ENCODE measurements around the gene TMEM170A. TPM values are rescaled to one million over a fixed set of nuclear protein-coding genes. Genes with fewer than 3 reads are reported as not detected.

The TMEM170A gene
- total and polyA plus RNA-seq, 10 of the 15 experiments (the other 5 are each of a cell fraction or from before 2014, with no cell fraction given), result 7.3 to 28.2 (median 20.9) TPM

DNA sequence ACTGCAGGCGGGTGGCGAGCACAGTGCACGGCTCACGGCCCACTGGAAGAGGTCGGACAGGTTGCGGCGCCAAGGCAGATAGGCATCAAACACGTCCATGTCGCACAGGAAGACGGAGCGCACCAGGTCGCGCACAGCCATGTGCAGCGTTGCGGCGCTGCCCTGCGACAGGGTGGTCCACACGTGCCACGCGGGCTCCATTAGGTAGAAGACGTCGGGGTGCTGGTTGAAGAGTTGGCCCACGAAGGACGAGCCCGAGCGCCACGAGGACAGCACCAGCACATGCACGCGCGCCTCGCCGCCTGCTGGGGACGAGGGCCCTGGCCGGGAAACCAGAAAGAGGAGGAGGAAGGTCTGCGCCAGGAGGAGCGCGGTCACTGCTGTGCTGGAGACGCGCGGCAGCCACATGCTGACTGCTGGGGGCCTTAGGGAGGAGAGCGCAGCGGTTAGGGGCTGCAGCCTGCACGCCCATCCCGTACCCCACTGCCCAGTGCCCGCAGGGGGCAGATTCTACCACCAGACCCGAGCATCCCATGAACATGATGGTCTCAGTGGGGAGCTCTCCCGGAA is 15.0 kb upstream of the TMEM170A start (continued):
- TF ChIP-seq, protein P1, sequence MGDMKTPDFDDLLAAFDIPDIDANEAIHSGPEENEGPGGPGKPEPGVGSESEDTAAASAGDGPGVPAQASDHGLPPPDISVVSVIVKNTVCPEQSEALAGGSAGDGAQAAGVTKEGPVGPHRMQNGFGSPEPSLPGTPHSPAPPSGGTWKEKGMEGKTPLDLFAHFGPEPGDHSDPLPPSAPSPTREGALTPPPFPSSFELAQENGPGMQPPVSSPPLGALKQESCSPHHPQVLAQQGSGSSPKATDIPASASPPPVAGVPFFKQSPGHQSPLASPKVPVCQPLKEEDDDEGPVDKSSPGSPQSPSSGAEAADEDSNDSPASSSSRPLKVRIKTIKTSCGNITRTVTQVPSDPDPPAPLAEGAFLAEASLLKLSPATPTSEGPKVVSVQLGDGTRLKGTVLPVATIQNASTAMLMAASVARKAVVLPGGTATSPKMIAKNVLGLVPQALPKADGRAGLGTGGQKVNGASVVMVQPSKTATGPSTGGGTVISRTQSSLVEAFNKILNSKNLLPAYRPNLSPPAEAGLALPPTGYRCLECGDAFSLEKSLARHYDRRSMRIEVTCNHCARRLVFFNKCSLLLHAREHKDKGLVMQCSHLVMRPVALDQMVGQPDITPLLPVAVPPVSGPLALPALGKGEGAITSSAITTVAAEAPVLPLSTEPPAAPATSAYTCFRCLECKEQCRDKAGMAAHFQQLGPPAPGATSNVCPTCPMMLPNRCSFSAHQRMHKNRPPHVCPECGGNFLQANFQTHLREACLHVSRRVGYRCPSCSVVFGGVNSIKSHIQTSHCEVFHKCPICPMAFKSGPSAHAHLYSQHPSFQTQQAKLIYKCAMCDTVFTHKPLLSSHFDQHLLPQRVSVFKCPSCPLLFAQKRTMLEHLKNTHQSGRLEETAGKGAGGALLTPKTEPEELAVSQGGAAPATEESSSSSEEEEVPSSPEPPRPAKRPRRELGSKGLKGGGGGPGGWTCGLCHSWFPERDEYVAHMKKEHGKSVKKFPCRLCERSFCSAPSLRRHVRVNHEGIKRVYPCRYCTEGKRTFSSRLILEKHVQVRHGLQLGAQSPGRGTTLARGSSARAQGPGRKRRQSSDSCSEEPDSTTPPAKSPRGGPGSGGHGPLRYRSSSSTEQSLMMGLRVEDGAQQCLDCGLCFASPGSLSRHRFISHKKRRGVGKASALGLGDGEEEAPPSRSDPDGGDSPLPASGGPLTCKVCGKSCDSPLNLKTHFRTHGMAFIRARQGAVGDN (IDR thresholded peaks at IDR 0.05), result no peak
- TF ChIP-seq MYC (IDR thresholded peaks at IDR 0.05; ENCODE audit: insufficient read depth, insufficient read length, insufficient replicate concordance, low read length, severe bottlenecking), result no peak
- TF ChIP-seq IKZF2 (IDR thresholded peaks at IDR 0.05), result no peak

GRCh38 chr16:75478480-75479345 is 14.2 kb upstream of the TMEM170A start:
- POLR2A ChIA-PET, result no interaction called here
- intact Hi-C loops (cut with micrococcal nuclease; ENCODE audit: unreplicated experiment), result no loop called here
- Histone ChIP-seq H3K27me3 (replicated peaks in 1 of 2; ENCODE audit: control insufficient read depth in 2 of 2, insufficient read depth in 2 of 2, low read length in 1 of 2) (no peaks in the 10 kb centered on the region; a peak in 1 of 4 replicates), H3K36me3 (ENCODE audit: control insufficient read depth in 2 of 2, insufficient read depth in 2 of 2, low read length in 1 of 2) (no peaks in the 10 kb centered on the region), H4K20me1 (ENCODE audit: control insufficient read depth, insufficient read depth) (no peaks in the 10 kb centered on the region), H3K4me2 (ENCODE audit: control insufficient read depth, insufficient read depth) (no peak overlapping the region), H3K9ac (ENCODE audit: control insufficient read depth, insufficient read depth, low read length) (no peak overlapping the region), H3K4me1 (ENCODE audit: control insufficient read depth, insufficient read depth, low read length) (no peaks in the 10 kb centered on the region), H2AFZ (ENCODE audit: control insufficient read depth, low read depth, low read length) (0 out of 2 replicates have a peak overlapping the region, but pooled peaks have one; percentile 11), H3K27ac (ENCODE audit: control insufficient read depth, insufficient read depth) (no peak overlapping the region), H3K79me2 (ENCODE audit: control insufficient read depth, insufficient read depth, low read length) (no peaks in the 10 kb centered on the region), H3K4me3 (no peak overlapping the region), H3K9me3 (replicated peaks; ENCODE audit: control insufficient read depth, insufficient read depth, low read length) (no peaks in the 10 kb centered on the region)
- WGBS (ENCODE audit: insufficient coverage, insufficient replicate concordance, low lambda C conversion rate, missing lambda C conversion rate), result 88% methylated on average over 71 of the region's 80 CpGs
- no TSS peak for BruUV-seq (replicated peaks)
- in situ Hi-C loops (cut with MboI), result no loop called here
- no peak for ATAC-seq
- CTCF ChIA-PET, result interaction anchor here (1.0 to 9.1 kb wide), 5 partner anchors 14 to 143 kb away, joined by 3 to 95 read pairs (median 5); no protein-coding TSS in a partner anchor
- RAD21 ChIA-PET (ENCODE audit: unreplicated experiment), result interaction anchor here (1.2 kb wide), 1 partner anchor 282 kb away, joined by 3 read pairs; no protein-coding TSS in a partner anchor
- SMC1A ChIA-PET (ENCODE audit: uncharacterized antibody, unreplicated experiment), result interaction anchor here (1.4 to 2.4 kb wide), 2 partner anchors 38 to 72 kb away, joined by 5 to 8 read pairs; no protein-coding TSS in a partner anchor
- no peak for FAIRE-seq
- DNase-seq (ENCODE audit: low read depth, low spot score), result no peak
- TF ChIP-seq RAD21 (IDR thresholded peaks at IDR 0.05; ENCODE audit: insufficient read depth, low read depth, low read length) (no peak), MXI1 (IDR thresholded peaks at IDR 0.05; ENCODE audit: low read depth, low read length) (no peak), GATAD2B (conservative IDR thresholded peaks at IDR 0.05; ENCODE audit: low read depth) (no peak)
- TF ChIP-seq, protein P2, sequence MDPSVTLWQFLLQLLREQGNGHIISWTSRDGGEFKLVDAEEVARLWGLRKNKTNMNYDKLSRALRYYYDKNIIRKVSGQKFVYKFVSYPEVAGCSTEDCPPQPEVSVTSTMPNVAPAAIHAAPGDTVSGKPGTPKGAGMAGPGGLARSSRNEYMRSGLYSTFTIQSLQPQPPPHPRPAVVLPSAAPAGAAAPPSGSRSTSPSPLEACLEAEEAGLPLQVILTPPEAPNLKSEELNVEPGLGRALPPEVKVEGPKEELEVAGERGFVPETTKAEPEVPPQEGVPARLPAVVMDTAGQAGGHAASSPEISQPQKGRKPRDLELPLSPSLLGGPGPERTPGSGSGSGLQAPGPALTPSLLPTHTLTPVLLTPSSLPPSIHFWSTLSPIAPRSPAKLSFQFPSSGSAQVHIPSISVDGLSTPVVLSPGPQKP (IDR thresholded peaks at IDR 0.05; ENCODE audit: low read depth, low read length), result no peak
- TF ChIP-seq, protein P3, sequence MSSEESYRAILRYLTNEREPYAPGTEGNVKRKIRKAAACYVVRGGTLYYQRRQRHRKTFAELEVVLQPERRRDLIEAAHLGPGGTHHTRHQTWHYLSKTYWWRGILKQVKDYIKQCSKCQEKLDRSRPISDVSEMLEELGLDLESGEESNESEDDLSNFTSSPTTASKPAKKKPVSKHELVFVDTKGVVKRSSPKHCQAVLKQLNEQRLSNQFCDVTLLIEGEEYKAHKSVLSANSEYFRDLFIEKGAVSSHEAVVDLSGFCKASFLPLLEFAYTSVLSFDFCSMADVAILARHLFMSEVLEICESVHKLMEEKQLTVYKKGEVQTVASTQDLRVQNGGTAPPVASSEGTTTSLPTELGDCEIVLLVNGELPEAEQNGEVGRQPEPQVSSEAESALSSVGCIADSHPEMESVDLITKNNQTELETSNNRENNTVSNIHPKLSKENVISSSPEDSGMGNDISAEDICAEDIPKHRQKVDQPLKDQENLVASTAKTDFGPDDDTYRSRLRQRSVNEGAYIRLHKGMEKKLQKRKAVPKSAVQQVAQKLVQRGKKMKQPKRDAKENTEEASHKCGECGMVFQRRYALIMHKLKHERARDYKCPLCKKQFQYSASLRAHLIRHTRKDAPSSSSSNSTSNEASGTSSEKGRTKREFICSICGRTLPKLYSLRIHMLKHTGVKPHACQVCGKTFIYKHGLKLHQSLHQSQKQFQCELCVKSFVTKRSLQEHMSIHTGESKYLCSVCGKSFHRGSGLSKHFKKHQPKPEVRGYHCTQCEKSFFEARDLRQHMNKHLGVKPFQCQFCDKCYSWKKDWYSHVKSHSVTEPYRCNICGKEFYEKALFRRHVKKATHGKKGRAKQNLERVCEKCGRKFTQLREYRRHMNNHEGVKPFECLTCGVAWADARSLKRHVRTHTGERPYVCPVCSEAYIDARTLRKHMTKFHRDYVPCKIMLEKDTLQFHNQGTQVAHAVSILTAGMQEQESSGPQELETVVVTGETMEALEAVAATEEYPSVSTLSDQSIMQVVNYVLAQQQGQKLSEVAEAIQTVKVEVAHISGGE (CRISPR knock-in tag; IDR thresholded peaks at IDR 0.05), result no peak
